A673 (cell line): ENCODE results near the gene PYGO2.

Experiments
- EZH2 ChIP-seq: fragments of 200-600 bp; sonication (generic); IDR thresholded peaks from 2 replicates; pipeline ENCODE4 v1.6.1; 2017; ENCODE audit warnings: borderline replicate concordance, low read depth, mild to moderate bottlenecking, mixed read lengths, antibody characterized with exemption, low read length; ENCODE audit not compliant: poor library complexity, severe bottlenecking
- TF ChIP-seq, protein P1 (sequence below): fragments of 300-800, 200-600 bp; sonication (generic); conservative IDR thresholded peaks from 2 replicates; pipeline ENCODE4 v1.5.1; 2017; ENCODE audit warnings: low read depth, mild to moderate bottlenecking, antibody characterized with exemption, low read length, moderate library complexity, mixed read lengths

DNA sequence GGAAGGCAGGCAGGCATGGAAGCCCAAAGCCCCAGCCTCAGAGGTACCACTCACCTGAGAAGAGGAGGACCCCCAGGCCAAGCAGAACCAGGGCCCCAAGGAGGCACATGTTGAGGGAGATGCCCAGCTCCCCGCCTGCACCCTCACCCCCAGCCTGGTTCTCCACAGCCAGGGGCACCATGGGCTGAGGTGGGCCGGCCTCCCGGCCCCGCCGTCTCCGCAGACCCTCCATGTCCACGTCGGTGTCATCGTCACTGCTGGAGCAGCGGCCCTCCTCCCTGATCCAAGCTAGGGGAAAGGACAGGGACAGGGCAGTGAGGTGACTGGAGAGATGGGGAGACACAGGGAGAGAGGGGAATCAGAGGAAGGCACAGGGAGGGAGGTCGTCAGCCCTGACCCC, 13.5 kb downstream of the PYGO2 start:
- TF ChIP-seq EZH2, result no peak
- TF ChIP-seq, protein P1, sequence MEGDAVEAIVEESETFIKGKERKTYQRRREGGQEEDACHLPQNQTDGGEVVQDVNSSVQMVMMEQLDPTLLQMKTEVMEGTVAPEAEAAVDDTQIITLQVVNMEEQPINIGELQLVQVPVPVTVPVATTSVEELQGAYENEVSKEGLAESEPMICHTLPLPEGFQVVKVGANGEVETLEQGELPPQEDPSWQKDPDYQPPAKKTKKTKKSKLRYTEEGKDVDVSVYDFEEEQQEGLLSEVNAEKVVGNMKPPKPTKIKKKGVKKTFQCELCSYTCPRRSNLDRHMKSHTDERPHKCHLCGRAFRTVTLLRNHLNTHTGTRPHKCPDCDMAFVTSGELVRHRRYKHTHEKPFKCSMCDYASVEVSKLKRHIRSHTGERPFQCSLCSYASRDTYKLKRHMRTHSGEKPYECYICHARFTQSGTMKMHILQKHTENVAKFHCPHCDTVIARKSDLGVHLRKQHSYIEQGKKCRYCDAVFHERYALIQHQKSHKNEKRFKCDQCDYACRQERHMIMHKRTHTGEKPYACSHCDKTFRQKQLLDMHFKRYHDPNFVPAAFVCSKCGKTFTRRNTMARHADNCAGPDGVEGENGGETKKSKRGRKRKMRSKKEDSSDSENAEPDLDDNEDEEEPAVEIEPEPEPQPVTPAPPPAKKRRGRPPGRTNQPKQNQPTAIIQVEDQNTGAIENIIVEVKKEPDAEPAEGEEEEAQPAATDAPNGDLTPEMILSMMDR, result no peak
